Measurements from ENCODE around the gene EFL1. TPM values are rescaled to one million over a fixed set of nuclear protein-coding genes. Genes with fewer than 3 reads are reported as not detected.

Gene EFL1
- total RNA-seq, 2 experiments from 2014 or later = 7.1 to 7.8 TPM

- no peaks in the 10 kb centered on the region for H3K27me3 Mint-ChIP-seq
- Histone ChIP-seq H3K4me3 (ENCODE audit: low read length) (no peak overlapping the region), H3K36me3 (ENCODE audit: insufficient read depth, low read length) (peaks cover 42% of the 10 kb centered on the region), H3K27ac (ENCODE audit: low read depth in 1 of 2, low read length in 2 of 2) (no peak overlapping the region), H3K4me1 (ENCODE audit: insufficient read depth, low read length) (no peaks in the 10 kb centered on the region), H3K9me3 (ENCODE audit: control insufficient read depth in 1 of 2, insufficient read depth in 1 of 2, low read length in 2 of 2) (no peaks in the 10 kb centered on the region), H3K27me3 (ENCODE audit: control insufficient read depth in 1 of 2, insufficient read depth in 2 of 2, low read length in 2 of 2) (no peaks in the 10 kb centered on the region)
- CTCF ChIA-PET = no interaction called here
- H3K36me3 Mint-ChIP-seq (ENCODE audit: low read depth) = peaks cover 69% of the 10 kb centered on the region
- no peak for DNase-seq
- POLR2A ChIA-PET = no interaction called here
- no peak overlapping the region for H3K27ac Mint-ChIP-seq
- TF ChIP-seq CTCF (IDR thresholded peaks at IDR 0.05) = no peak
- no peak overlapping the region for H3K4me3 Mint-ChIP-seq
- no peaks in the 10 kb centered on the region for H3K9me3 Mint-ChIP-seq
- intact Hi-C loops (cut with DNase I, micrococcal nuclease) = no loop called here
- peaks cover 9% of the 10 kb centered on the region for H3K4me1 Mint-ChIP-seq (ENCODE audit: low read depth)
- ATAC-seq (ENCODE audit: poor library complexity) = no peak
These were observed 125.3 kb downstream of the EFL1 start for GRCh38 chr15:82137261-82137660.

GRCh38 chr15:82136120-82136519, 126.4 kb downstream of the EFL1 start:
- no peaks in the 10 kb centered on the region for H3K9me3 ChIP-seq (ENCODE audit: control insufficient read depth in 1 of 2, insufficient read depth in 1 of 2, low read length in 2 of 2)
- Mint-ChIP-seq H3K4me1 (ENCODE audit: low read depth) (peaks cover 9% of the 10 kb centered on the region), H3K27ac (no peak overlapping the region), H3K9me3 (no peaks in the 10 kb centered on the region), H3K27me3 (no peaks in the 10 kb centered on the region), H3K4me3 (no peak overlapping the region), H3K36me3 (ENCODE audit: low read depth) (peaks cover 78% of the 10 kb centered on the region)
- ChIA-PET POLR2A (no interaction called here), CTCF (no interaction called here)
- DNase-seq = no peak
- no peaks in the 10 kb centered on the region for H3K27me3 ChIP-seq (ENCODE audit: control insufficient read depth in 1 of 2, insufficient read depth in 2 of 2, low read length in 2 of 2)
- no peaks in the 10 kb centered on the region for H3K4me1 ChIP-seq (ENCODE audit: insufficient read depth, low read length)
- intact Hi-C loops (cut with DNase I, micrococcal nuclease) = no loop called here
- no peak for ATAC-seq (ENCODE audit: poor library complexity)
- no peak for TF ChIP-seq CTCF (IDR thresholded peaks at IDR 0.05)
- peaks cover 42% of the 10 kb centered on the region for H3K36me3 ChIP-seq (ENCODE audit: insufficient read depth, low read length)
- H3K4me3 ChIP-seq (ENCODE audit: low read length) = no peak overlapping the region
- no peak overlapping the region for H3K27ac ChIP-seq (ENCODE audit: low read depth in 1 of 2, low read length in 2 of 2)

GRCh38 chr15:82135638-82136037, 126.9 kb downstream of the EFL1 start:
- peaks cover 81% of the 10 kb centered on the region for H3K36me3 Mint-ChIP-seq (ENCODE audit: low read depth)
- Histone ChIP-seq H3K36me3 (ENCODE audit: insufficient read depth, low read length) (peaks cover 42% of the 10 kb centered on the region), H3K27ac (ENCODE audit: low read depth in 1 of 2, low read length in 2 of 2) (no peak overlapping the region), H3K27me3 (ENCODE audit: control insufficient read depth in 1 of 2, insufficient read depth in 2 of 2, low read length in 2 of 2) (no peaks in the 10 kb centered on the region), H3K9me3 (ENCODE audit: control insufficient read depth in 1 of 2, insufficient read depth in 1 of 2, low read length in 2 of 2) (no peaks in the 10 kb centered on the region), H3K4me1 (ENCODE audit: insufficient read depth, low read length) (no peaks in the 10 kb centered on the region), H3K4me3 (ENCODE audit: low read length) (no peak overlapping the region)
- no peak overlapping the region for H3K4me3 Mint-ChIP-seq
- peaks cover 9% of the 10 kb centered on the region for H3K4me1 Mint-ChIP-seq (ENCODE audit: low read depth)
- no peaks in the 10 kb centered on the region for H3K27me3 Mint-ChIP-seq
- ATAC-seq (ENCODE audit: poor library complexity) (no peak), DNase-seq (no peak)
- POLR2A ChIA-PET = no interaction called here
- CTCF ChIA-PET = no interaction called here
- no peaks in the 10 kb centered on the region for H3K9me3 Mint-ChIP-seq
- intact Hi-C loops (cut with DNase I, micrococcal nuclease) = no loop called here
- H3K27ac Mint-ChIP-seq = no peak overlapping the region
- no peak for TF ChIP-seq CTCF (IDR thresholded peaks at IDR 0.05)
